PC-9 (cell line): Measurements from ENCODE around the gene GABRG3.

ENCODE experiments used
- EZH2 ChIP-seq: fragments of 200-600 bp; sonication (generic); IDR thresholded peaks from 2 replicates; pipeline ENCODE4 v1.8.0; 2017; ENCODE audit warnings: antibody characterized with exemption, low read depth
- TF ChIP-seq, protein P1 (sequence below): fragments of 200-600 bp; sonication (generic); conservative IDR thresholded peaks from 2 replicates; pipeline ENCODE4 v1.6.1; 2017; ENCODE audit warnings: mixed run types, antibody characterized with exemption, mild to moderate bottlenecking, moderate library complexity

GRCh38 chr15:27401471-27401870, 430.5 kb downstream of the GABRG3 start:
- TF ChIP-seq, protein P1, sequence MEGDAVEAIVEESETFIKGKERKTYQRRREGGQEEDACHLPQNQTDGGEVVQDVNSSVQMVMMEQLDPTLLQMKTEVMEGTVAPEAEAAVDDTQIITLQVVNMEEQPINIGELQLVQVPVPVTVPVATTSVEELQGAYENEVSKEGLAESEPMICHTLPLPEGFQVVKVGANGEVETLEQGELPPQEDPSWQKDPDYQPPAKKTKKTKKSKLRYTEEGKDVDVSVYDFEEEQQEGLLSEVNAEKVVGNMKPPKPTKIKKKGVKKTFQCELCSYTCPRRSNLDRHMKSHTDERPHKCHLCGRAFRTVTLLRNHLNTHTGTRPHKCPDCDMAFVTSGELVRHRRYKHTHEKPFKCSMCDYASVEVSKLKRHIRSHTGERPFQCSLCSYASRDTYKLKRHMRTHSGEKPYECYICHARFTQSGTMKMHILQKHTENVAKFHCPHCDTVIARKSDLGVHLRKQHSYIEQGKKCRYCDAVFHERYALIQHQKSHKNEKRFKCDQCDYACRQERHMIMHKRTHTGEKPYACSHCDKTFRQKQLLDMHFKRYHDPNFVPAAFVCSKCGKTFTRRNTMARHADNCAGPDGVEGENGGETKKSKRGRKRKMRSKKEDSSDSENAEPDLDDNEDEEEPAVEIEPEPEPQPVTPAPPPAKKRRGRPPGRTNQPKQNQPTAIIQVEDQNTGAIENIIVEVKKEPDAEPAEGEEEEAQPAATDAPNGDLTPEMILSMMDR: no peak
- TF ChIP-seq EZH2: no peak
